H9 (cell line): ENCODE results near the gene TNIP1. TPM values are rescaled to one million over a fixed set of nuclear protein-coding genes. Genes with fewer than 3 reads are reported as not detected.

ENCODE experiments used
- DNase-seq: peaks from one replicate; pipeline ENCODE4 v3.0.0-alpha.2; 2017
- H2AFZ ChIP-seq: one replicate; pipeline ENCODE4 v1.6.1; 2013; ENCODE audit warnings: mild to moderate bottlenecking, low read length, control low read depth, moderate library complexity
- H2AK5ac ChIP-seq: 2 replicates; pipeline ENCODE4 v1.6.1; 2013; ENCODE audit warnings: low read length, control low read depth, mixed read lengths; ENCODE audit not compliant: insufficient read length
- H2BK120ac ChIP-seq: one replicate; pipeline ENCODE4 v1.6.1; 2013; ENCODE audit warnings: low read depth, mild to moderate bottlenecking, low read length, control low read depth, inconsistent platforms; ENCODE audit not compliant: poor library complexity, severe bottlenecking
- H2BK12ac ChIP-seq: 2 replicates; pipeline ENCODE4 v1.6.1; 2013; ENCODE audit warnings: low read length, control low read depth, mixed read lengths, low read depth; ENCODE audit not compliant: insufficient read length
- H2BK15ac ChIP-seq: 2 replicates; pipeline ENCODE4 v1.6.1; 2013; ENCODE audit warnings: low read depth, low read length, control low read depth
- H2BK20ac ChIP-seq: one replicate; pipeline ENCODE4 v1.6.1; 2013; ENCODE audit warnings: low read depth, mild to moderate bottlenecking, low read length, control low read depth, inconsistent platforms; ENCODE audit not compliant: poor library complexity, severe bottlenecking
- H2BK5ac ChIP-seq: 2 replicates; pipeline ENCODE4 v1.6.1; 2013; ENCODE audit warnings: low read length, control low read depth, mixed read lengths; ENCODE audit not compliant: insufficient read length
- H3K14ac ChIP-seq: 2 replicates; pipeline ENCODE4 v1.6.1; 2013; ENCODE audit warnings: low read length, control low read depth; ENCODE audit not compliant: insufficient read depth
- H3K18ac ChIP-seq: 2 replicates; pipeline ENCODE4 v1.6.1; 2013; ENCODE audit warnings: low read depth, mild to moderate bottlenecking, mixed read lengths, low read length, control low read depth; ENCODE audit not compliant: insufficient read length
- H3K23ac ChIP-seq: 2 replicates; pipeline ENCODE4 v1.6.1; 2013; ENCODE audit warnings: low read length, control low read depth, mixed read lengths, low read depth; ENCODE audit not compliant: insufficient read length
- H3K23me2 ChIP-seq: 2 replicates; pipeline ENCODE4 v1.6.1; 2013; ENCODE audit warnings: low read depth, mild to moderate bottlenecking, mixed read lengths, low read length, control low read depth; ENCODE audit not compliant: insufficient read length, poor library complexity, severe bottlenecking
- H3K27ac ChIP-seq: 2 replicates; pipeline ENCODE4 v1.5.1; 2013; ENCODE audit warnings: low read length, control low read depth, mixed read lengths, low read depth; ENCODE audit not compliant: insufficient read length
- H3K27me3 ChIP-seq: 2 replicates; pipeline ENCODE4 v1.6.1; 2013; ENCODE audit warnings: low read length, control low read depth, inconsistent platforms; ENCODE audit not compliant: insufficient read depth
- H3K4ac ChIP-seq: 2 replicates; pipeline ENCODE4 v1.6.1; 2013; ENCODE audit warnings: low read depth, mild to moderate bottlenecking, control low read depth, inconsistent platforms, low read length, moderate library complexity
- H3K4me1 ChIP-seq: 2 replicates; pipeline ENCODE4 v1.6.1; 2013; ENCODE audit warnings: low read length, control low read depth, inconsistent platforms; ENCODE audit not compliant: insufficient read depth
- H3K4me2 ChIP-seq: 2 replicates; pipeline ENCODE4 v1.6.1; 2013; ENCODE audit warnings: low read length, control low read depth, mixed read lengths; ENCODE audit not compliant: insufficient read length, insufficient read depth
- H3K56ac ChIP-seq: 2 replicates; pipeline ENCODE4 v1.6.1; 2013; ENCODE audit warnings: low read depth, mild to moderate bottlenecking, mixed read lengths, low read length, control low read depth; ENCODE audit not compliant: insufficient read length
- H3K79me1 ChIP-seq: 2 replicates; pipeline ENCODE4 v1.6.1; 2013; ENCODE audit warnings: low read depth, mild to moderate bottlenecking, moderate library complexity, low read length, control low read depth, inconsistent platforms; ENCODE audit not compliant: insufficient read depth, poor library complexity, severe bottlenecking
- H3K79me2 ChIP-seq: 2 replicates; pipeline ENCODE4 v1.6.1; 2013; ENCODE audit warnings: low read length, control low read depth, inconsistent platforms; ENCODE audit not compliant: insufficient read depth
- H3K9ac ChIP-seq: 2 replicates; pipeline ENCODE4 v1.6.1; 2013; ENCODE audit warnings: low read length, control low read depth, mixed read lengths; ENCODE audit not compliant: insufficient read length; ENCODE audit errors: extremely low read depth
- H3K9me3 ChIP-seq: one replicate; pipeline ENCODE4 v1.6.1; 2013; ENCODE audit warnings: low read depth, low read length, inconsistent platforms; ENCODE audit not compliant: control insufficient read depth
- H3T11ph ChIP-seq: one replicate; pipeline ENCODE4 v1.6.1; 2013; ENCODE audit warnings: mild to moderate bottlenecking, low read length, control low read depth, inconsistent platforms
- H4K20me1 ChIP-seq: one replicate; pipeline ENCODE4 v1.6.1; 2013; ENCODE audit not compliant: control insufficient read depth, insufficient read length, insufficient read depth
- H4K5ac ChIP-seq: 2 replicates; pipeline ENCODE4 v1.6.1; 2013; ENCODE audit warnings: low read depth, mild to moderate bottlenecking, mixed read lengths, low read length, control low read depth; ENCODE audit not compliant: insufficient read length
- H4K8ac ChIP-seq: replicated peaks from 2 replicates; pipeline ENCODE4 v1.6.1; 2013; ENCODE audit warnings: low read length, control low read depth, mixed read lengths, low read depth; ENCODE audit not compliant: insufficient read length
- H4K91ac ChIP-seq: 2 replicates; pipeline ENCODE4 v1.6.1; 2013; ENCODE audit warnings: low read depth, mild to moderate bottlenecking, moderate library complexity, mixed read lengths, low read length, control low read depth; ENCODE audit not compliant: insufficient read length
- H3K27ac Mint-ChIP-seq, 3 experiments: 2 replicates in 2 of 3; 3 replicates in 1 of 3; pipeline ENCODE4 v1.8.0; 2020 to 2021; ENCODE audit warnings: mixed read lengths in 3 of 3, mild to moderate bottlenecking in 1 of 3, moderate library complexity in 1 of 3
- H3K27me3 Mint-ChIP-seq: 2 replicates; pipeline ENCODE4 v1.8.0; 2021; ENCODE audit warnings: low read depth, mild to moderate bottlenecking, moderate library complexity, mixed read lengths
- H3K36me3 Mint-ChIP-seq, 3 experiments: 2 replicates in 2 of 3; 3 replicates in 1 of 3; pipeline ENCODE4 v1.8.0; 2020 to 2021; ENCODE audit warnings: low read depth in 3 of 3, mixed read lengths in 3 of 3; ENCODE audit not compliant: insufficient read depth in 1 of 3
- H3K4me1 Mint-ChIP-seq, 2 experiments: 2 replicates each; pipeline ENCODE4 v1.8.0; 2020; ENCODE audit warnings: mixed read lengths in 2 of 2
- H3K4me3 Mint-ChIP-seq, 2 experiments: 2 replicates in 1 of 2; 3 replicates in 1 of 2; pipeline ENCODE4 v1.8.0; 2020 to 2021; ENCODE audit warnings: mild to moderate bottlenecking in 2 of 2, mixed read lengths in 2 of 2, moderate library complexity in 1 of 2
- H3K9me3 Mint-ChIP-seq, 2 experiments: 2 replicates in 1 of 2; 3 replicates in 1 of 2; pipeline ENCODE4 v1.8.0; 2020; ENCODE audit warnings: mild to moderate bottlenecking in 2 of 2, mixed read lengths in 2 of 2, moderate library complexity in 1 of 2
- CTCF ChIP-seq: fragments of 200-600 bp; sonication (generic); conservative IDR thresholded peaks from 3 replicates; pipeline ENCODE4 v1.8.0; 2021; ENCODE audit warnings: antibody characterized with exemption, mild to moderate bottlenecking
- WGBS: extraction: QIAGEN DNeasy Blood & Tissue Kit; methylation state at CpG from one replicate; pipeline ENCODE4 v1.1.7; 2013; ENCODE audit warnings: missing lambda C conversion rate, low lambda C conversion rate, mixed read lengths; ENCODE audit not compliant: insufficient read length; ENCODE audit errors: extremely low coverage; 5-methylcytosine and 5-hydroxymethylcytosine counted together
- total RNA-seq: library from RNA; stranded (reverse); gene quantifications from 2 replicates; pipeline ENCODE4 v1.2.1, GENCODE V29; 2021

Gene TNIP1
- total RNA-seq, 1 experiment from 2014 or later, result 40.8 TPM

GRCh38 chr5:151066920-151067319 is 13.9 kb downstream of the TNIP1 start:
- no peak overlapping the region for H3K27ac ChIP-seq
- H3K4ac ChIP-seq, result no peak overlapping the region
- H3K9me3 ChIP-seq, result no peaks in the 10 kb centered on the region
- Mint-ChIP-seq H3K27ac (no peak overlapping the region), H3K4me1 (peaks cover 21 to 24% of the 10 kb centered on the region in 2 experiments), H3K27me3 (no peaks in the 10 kb centered on the region), H3K4me3 (no peak overlapping the region), H3K36me3 (peaks cover 2 to 15% (median 15%) of the 10 kb centered on the region in 3 experiments), H3K9me3 (no peaks in the 10 kb centered on the region)
- H3K56ac ChIP-seq, result no peak overlapping the region
- WGBS, result no CpG with 5 or more reads among the region's 6 CpGs
- no peak overlapping the region for H2BK120ac ChIP-seq
- no peak overlapping the region for H3T11ph ChIP-seq
- no peak overlapping the region for H2BK20ac ChIP-seq
- no peak overlapping the region for H2AK5ac ChIP-seq
- no peak overlapping the region for H3K9ac ChIP-seq
- H3K79me1 ChIP-seq, result peaks cover 2% of the 10 kb centered on the region
- H4K8ac ChIP-seq, result no peak overlapping the region
- no peaks in the 10 kb centered on the region for H3K23me2 ChIP-seq
- no peak overlapping the region for H2BK12ac ChIP-seq
- H4K5ac ChIP-seq, result no peak overlapping the region
- H2AFZ ChIP-seq, result no peak overlapping the region
- H4K20me1 ChIP-seq, result no peaks in the 10 kb centered on the region
- H3K4me2 ChIP-seq, result no peak overlapping the region
- no peaks in the 10 kb centered on the region for H3K79me2 ChIP-seq
- DNase-seq, result no peak
- no peak for TF ChIP-seq CTCF
- no peaks in the 10 kb centered on the region for H3K4me1 ChIP-seq
- H3K14ac ChIP-seq, result no peak overlapping the region
- no peaks in the 10 kb centered on the region for H3K27me3 ChIP-seq
- H2BK15ac ChIP-seq, result no peak overlapping the region
- H3K18ac ChIP-seq, result no peak overlapping the region
- H2BK5ac ChIP-seq, result no peak overlapping the region
- no peak overlapping the region for H4K91ac ChIP-seq
- H3K23ac ChIP-seq, result no peak overlapping the region
